ENCODE measurements around the gene SLC39A11.

Gene SLC39A11

GRCh38 chr17:72697602-72698146 lies 394.8 kb downstream of the SLC39A11 start:
- DNase-seq, result no peak

- DNase-seq, result no peak
Observed at GRCh38 chr17:72696721-72697120, 395.8 kb downstream of the SLC39A11 start.

GRCh38 chr17:72696156-72696555 lies 396.3 kb downstream of the SLC39A11 start:
- no peak for DNase-seq

GRCh38 chr17:72693956-72694355 lies 398.5 kb downstream of the SLC39A11 start:
- DNase-seq, result no peak

- DNase-seq, result no peak
Observed at GRCh38 chr17:72693151-72693878, 399.2 kb downstream of the SLC39A11 start.

GRCh38 chr17:72692676-72693075 lies 399.8 kb downstream of the SLC39A11 start:
- no peak for DNase-seq

- no peak for DNase-seq
Observed at GRCh38 chr17:72691586-72691985, 400.9 kb downstream of the SLC39A11 start.

GRCh38 chr17:72691017-72691416 lies 401.5 kb downstream of the SLC39A11 start:
- DNase-seq, result no peak

- no peak for DNase-seq
Observed at GRCh38 chr17:72687886-72688285, 404.6 kb downstream of the SLC39A11 start.

- DNase-seq, result no peak
Observed at GRCh38 chr17:72684405-72685020, 408.0 kb downstream of the SLC39A11 start.

GRCh38 chr17:72683506-72684404 lies 408.7 kb downstream of the SLC39A11 start:
- DNase-seq, result no peak

- no peak for DNase-seq
Observed at GRCh38 chr17:72682605-72683004, 409.9 kb downstream of the SLC39A11 start.

- no peak for DNase-seq
Observed at GRCh38 chr17:72681844-72682243, 410.6 kb downstream of the SLC39A11 start.

- DNase-seq, result no peak
Observed at GRCh38 chr17:72677714-72678390, 414.6 kb downstream of the SLC39A11 start.

GRCh38 chr17:72677108-72677507 lies 415.4 kb downstream of the SLC39A11 start:
- no peak for DNase-seq

- DNase-seq, result no peak
Observed at GRCh38 chr17:72672729-72673128, 419.8 kb downstream of the SLC39A11 start.

- DNase-seq, result no peak
Observed at GRCh38 chr17:72671016-72671415, 421.5 kb downstream of the SLC39A11 start.

- no peak for DNase-seq
Observed at GRCh38 chr17:72667096-72668063, 425.1 kb downstream of the SLC39A11 start.

GRCh38 chr17:72665852-72666851 lies 426.3 kb downstream of the SLC39A11 start:
- DNase-seq, result no peak

- DNase-seq, result no peak
Observed at GRCh38 chr17:72662827-72663190, 429.7 kb downstream of the SLC39A11 start.

All from NCI-H748 treated with DMSO at 0.1 percent for 48 hours (cell line).